Caco-2 (cell line): ENCODE data around the gene OSBPL1A. TPM values are rescaled to one million over a fixed set of nuclear protein-coding genes. Genes with fewer than 3 reads are reported as not detected.

Source experiments
- BruUV-seq: library from RNA; stranded (reverse); fragments of 400-500 nt; replicated peaks from 2 replicates; lab custom pipeline; 2021; lab: Mats Ljungman, UMichigan
- CTCF ChIA-PET: fragments of 300-600 bp; sonication (Branson Sonifier 250); formaldehyde crosslinking; loops from one replicate; lab custom pipeline; 2022; ENCODE audit warnings: antibody characterized with exemption; lab: Charles Lee
- POLR2A ChIA-PET: fragments of 300-600 bp; sonication (Branson Sonifier 250); formaldehyde crosslinking; loops from one replicate; lab custom pipeline; 2022; ENCODE audit warnings: antibody characterized with exemption; lab: Charles Lee
- DNase-seq, 2 experiments: peaks; one replicate each; pipeline versions ENCODE4 v3.0.0 to v3.0.0-alpha.2; 2020 to 2022
- H3K27me3 ChIP-seq: replicated peaks from 2 replicates; pipeline ENCODE4 v1.6.0; 2011; ENCODE audit warnings: low read length; ENCODE audit not compliant: control insufficient read depth, insufficient read depth
- H3K36me3 ChIP-seq: 2 replicates; pipeline ENCODE4 v1.5.1; 2011; ENCODE audit warnings: low read length; ENCODE audit not compliant: control insufficient read depth, insufficient read depth
- H3K4me1 ChIP-seq: fragments of 250-450 bp; sonication (Bioruptor Pico); 2 replicates; pipeline ENCODE4 v1.5.1; 2020; ENCODE audit warnings: mild to moderate bottlenecking
- H3K4me3 ChIP-seq: 2 replicates; pipeline ENCODE4 v1.5.1; 2011; ENCODE audit warnings: low read depth, mild to moderate bottlenecking, control low read depth, low read length
- H3K9me3 ChIP-seq: fragments of 250-450 bp; sonication (Bioruptor Pico); 2 replicates; pipeline ENCODE4 v1.5.1; 2020; ENCODE audit warnings: mild to moderate bottlenecking, moderate library complexity
- H3K27ac Mint-ChIP-seq: one replicate; pipeline ENCODE4 v1.8.0; 2022; ENCODE audit warnings: mixed read lengths; ENCODE audit not compliant: unreplicated experiment
- H3K27me3 Mint-ChIP-seq: one replicate; pipeline ENCODE4 v1.8.0; 2022; ENCODE audit warnings: mixed read lengths; ENCODE audit not compliant: insufficient read depth, unreplicated experiment
- H3K36me3 Mint-ChIP-seq: one replicate; pipeline ENCODE4 v1.8.0; 2022; ENCODE audit warnings: mild to moderate bottlenecking, mixed read lengths; ENCODE audit not compliant: insufficient read depth, unreplicated experiment
- H3K4me1 Mint-ChIP-seq: one replicate; pipeline ENCODE4 v1.8.0; 2022; ENCODE audit warnings: low read depth, mixed read lengths; ENCODE audit not compliant: unreplicated experiment
- H3K4me3 Mint-ChIP-seq: one replicate; pipeline ENCODE4 v1.8.0; 2022; ENCODE audit warnings: mild to moderate bottlenecking, moderate library complexity, mixed read lengths; ENCODE audit not compliant: unreplicated experiment
- H3K9me3 Mint-ChIP-seq: one replicate; pipeline ENCODE4 v1.8.0; 2022; ENCODE audit warnings: mixed read lengths; ENCODE audit not compliant: unreplicated experiment
- intact Hi-C: fragments of 100-400 bp; cut with micrococcal nuclease; formaldehyde crosslinking; loops from one replicate; pipeline ENCODE4 v1.10.0; 2022; ENCODE audit not compliant: unreplicated experiment
- total RNA-seq: library from RNA; stranded (reverse); gene quantifications from 2 replicates; pipeline ENCODE4 v1.2.3, GENCODE V29; 2022
- TF ChIP-seq, protein P1 (sequence below), 2 experiments: fragments of 200-600 bp in 1 of 2; IDR thresholded peaks; 1 replicate in 1 of 2; 2 replicates in 1 of 2; pipeline versions ENCODE4 v1.5.1 to v1.8.0; 2011 to 2022; ENCODE audit warnings: antibody characterized with exemption in 1 of 2, control low read depth in 1 of 2, inconsistent platforms in 1 of 2, low read depth in 1 of 2, low read length in 1 of 2, mild to moderate bottlenecking in 1 of 2, moderate library complexity in 1 of 2; ENCODE audit not compliant: insufficient read depth in 1 of 2, severe bottlenecking in 1 of 2, unreplicated experiment in 1 of 2

Gene OSBPL1A
- total RNA-seq, 1 experiment from 2014 or later, result 15.7 TPM

- Histone ChIP-seq H3K4me1 (no peaks in the 10 kb centered on the region), H3K27me3 (no peaks in the 10 kb centered on the region), H3K9me3 (no peaks in the 10 kb centered on the region), H3K36me3 (no peaks in the 10 kb centered on the region), H3K4me3 (no peak overlapping the region)
- no peaks in the 10 kb centered on the region for H3K4me1 Mint-ChIP-seq
- intact Hi-C loops, result no loop called here
- TF ChIP-seq, protein P1, sequence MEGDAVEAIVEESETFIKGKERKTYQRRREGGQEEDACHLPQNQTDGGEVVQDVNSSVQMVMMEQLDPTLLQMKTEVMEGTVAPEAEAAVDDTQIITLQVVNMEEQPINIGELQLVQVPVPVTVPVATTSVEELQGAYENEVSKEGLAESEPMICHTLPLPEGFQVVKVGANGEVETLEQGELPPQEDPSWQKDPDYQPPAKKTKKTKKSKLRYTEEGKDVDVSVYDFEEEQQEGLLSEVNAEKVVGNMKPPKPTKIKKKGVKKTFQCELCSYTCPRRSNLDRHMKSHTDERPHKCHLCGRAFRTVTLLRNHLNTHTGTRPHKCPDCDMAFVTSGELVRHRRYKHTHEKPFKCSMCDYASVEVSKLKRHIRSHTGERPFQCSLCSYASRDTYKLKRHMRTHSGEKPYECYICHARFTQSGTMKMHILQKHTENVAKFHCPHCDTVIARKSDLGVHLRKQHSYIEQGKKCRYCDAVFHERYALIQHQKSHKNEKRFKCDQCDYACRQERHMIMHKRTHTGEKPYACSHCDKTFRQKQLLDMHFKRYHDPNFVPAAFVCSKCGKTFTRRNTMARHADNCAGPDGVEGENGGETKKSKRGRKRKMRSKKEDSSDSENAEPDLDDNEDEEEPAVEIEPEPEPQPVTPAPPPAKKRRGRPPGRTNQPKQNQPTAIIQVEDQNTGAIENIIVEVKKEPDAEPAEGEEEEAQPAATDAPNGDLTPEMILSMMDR (IDR thresholded peaks at IDR 0.05; ENCODE audit: insufficient read depth in 1 of 2, low read depth in 1 of 2, low read length in 1 of 2, severe bottlenecking in 1 of 2, unreplicated experiment in 1 of 2), result no peak
- H3K36me3 Mint-ChIP-seq, result peaks cover 5% of the 10 kb centered on the region
- BruUV-seq, result no TSS peak
- no peaks in the 10 kb centered on the region for H3K9me3 Mint-ChIP-seq
- no peak overlapping the region for H3K27ac Mint-ChIP-seq
- DNase-seq, result no peak
- POLR2A ChIA-PET, result no interaction called here
- no peaks in the 10 kb centered on the region for H3K27me3 Mint-ChIP-seq
- CTCF ChIA-PET, result no interaction called here
- H3K4me3 Mint-ChIP-seq, result no peak overlapping the region
These were observed 24.3 kb downstream of the OSBPL1A start for GRCh38 chr18:24373328-24373727.

DNA sequence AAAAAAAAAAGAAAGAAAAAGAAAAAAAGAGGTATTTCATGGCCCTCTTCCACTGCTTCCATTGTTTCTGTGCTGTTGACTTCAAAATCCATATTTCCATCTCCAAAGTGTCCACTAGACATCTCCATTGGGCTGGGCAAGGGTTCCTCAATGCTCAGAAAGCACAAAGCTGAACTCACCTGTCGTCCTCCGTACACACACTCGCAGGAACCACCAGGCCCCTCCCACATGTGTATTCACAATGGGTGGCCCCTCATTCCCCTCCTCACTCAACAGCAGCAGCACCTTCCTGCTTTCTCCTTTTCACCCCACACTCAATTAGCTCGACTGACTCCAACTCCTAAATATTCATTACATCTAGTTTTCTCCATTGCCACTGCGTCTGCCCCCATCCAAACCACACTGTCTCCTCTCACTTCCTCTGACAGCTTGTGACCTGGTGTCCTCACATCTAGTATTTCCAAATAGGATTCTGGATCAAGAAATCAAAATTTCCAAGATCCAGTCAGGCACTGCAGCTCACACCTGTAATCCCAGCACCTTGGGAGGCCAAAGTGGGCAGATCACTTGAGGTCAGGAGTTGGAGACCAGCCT lies 25.2 kb downstream of the OSBPL1A start:
- Mint-ChIP-seq H3K9me3 (no peaks in the 10 kb centered on the region), H3K4me1 (no peaks in the 10 kb centered on the region), H3K4me3 (no peak overlapping the region), H3K36me3 (peaks cover 5% of the 10 kb centered on the region), H3K27me3 (no peaks in the 10 kb centered on the region), H3K27ac (no peak overlapping the region)
- no TSS peak for BruUV-seq
- DNase-seq, result no peak
- ChIA-PET CTCF (no interaction called here), POLR2A (no interaction called here)
- Histone ChIP-seq H3K4me3 (no peak overlapping the region), H3K36me3 (no peaks in the 10 kb centered on the region), H3K27me3 (no peaks in the 10 kb centered on the region), H3K4me1 (no peaks in the 10 kb centered on the region), H3K9me3 (no peaks in the 10 kb centered on the region)
- TF ChIP-seq, protein P1 (IDR thresholded peaks at IDR 0.05; ENCODE audit: insufficient read depth in 1 of 2, low read depth in 1 of 2, low read length in 1 of 2, severe bottlenecking in 1 of 2, unreplicated experiment in 1 of 2), result no peak
- intact Hi-C loops, result no loop called here

DNA sequence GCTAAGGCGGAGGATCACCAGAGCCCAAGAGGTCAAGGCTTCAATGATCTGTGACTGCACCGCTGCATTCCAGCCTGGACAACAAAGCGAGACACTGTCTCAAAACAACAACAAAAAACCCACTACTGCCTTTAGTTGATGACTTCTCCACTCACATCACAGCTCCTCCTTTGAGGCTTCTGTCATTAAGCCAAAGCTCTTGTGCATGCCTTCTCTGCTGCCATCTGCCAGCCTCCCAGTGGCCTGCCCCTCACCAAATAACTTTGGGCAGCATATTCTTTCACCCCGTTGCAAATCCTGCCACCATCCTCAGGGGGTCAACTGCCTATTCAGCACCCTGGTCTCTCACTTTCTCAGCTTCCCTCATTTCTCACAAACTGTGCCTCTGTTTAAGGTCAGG lies 27.5 kb downstream of the OSBPL1A start:
- H3K4me1 ChIP-seq, result no peaks in the 10 kb centered on the region
- intact Hi-C loops, result no loop called here
- Mint-ChIP-seq H3K27ac (no peak overlapping the region), H3K27me3 (no peaks in the 10 kb centered on the region), H3K4me3 (no peak overlapping the region), H3K9me3 (no peaks in the 10 kb centered on the region), H3K36me3 (peaks cover 5% of the 10 kb centered on the region), H3K4me1 (no peaks in the 10 kb centered on the region)
- no peaks in the 10 kb centered on the region for H3K9me3 ChIP-seq
- no peaks in the 10 kb centered on the region for H3K36me3 ChIP-seq
- no peaks in the 10 kb centered on the region for H3K27me3 ChIP-seq
- TF ChIP-seq, protein P1 (IDR thresholded peaks at IDR 0.05; ENCODE audit: insufficient read depth in 1 of 2, low read depth in 1 of 2, low read length in 1 of 2, severe bottlenecking in 1 of 2, unreplicated experiment in 1 of 2), result no peak
- no peak for DNase-seq
- BruUV-seq, result no TSS peak
- H3K4me3 ChIP-seq, result no peak overlapping the region
- ChIA-PET POLR2A (no interaction called here), CTCF (interaction anchor here (0.6 kb wide), 1 partner anchor 8 kb away, joined by 9 read pairs; no protein-coding TSS in a partner anchor)
